H9 (cell line): Measurements from ENCODE around the gene TMPRSS6. TPM values are rescaled to one million over a fixed set of nuclear protein-coding genes. Genes with fewer than 3 reads are reported as not detected.

ENCODE experiments used
- DNase-seq: peaks from one replicate; pipeline ENCODE4 v3.0.0-alpha.2; 2017
- H2AFZ ChIP-seq: one replicate; pipeline ENCODE4 v1.6.1; 2013; ENCODE audit warnings: mild to moderate bottlenecking, low read length, control low read depth, moderate library complexity
- H2AK5ac ChIP-seq: 2 replicates; pipeline ENCODE4 v1.6.1; 2013; ENCODE audit warnings: low read length, control low read depth, mixed read lengths; ENCODE audit not compliant: insufficient read length
- H2BK120ac ChIP-seq: one replicate; pipeline ENCODE4 v1.6.1; 2013; ENCODE audit warnings: low read depth, mild to moderate bottlenecking, low read length, control low read depth, inconsistent platforms; ENCODE audit not compliant: poor library complexity, severe bottlenecking
- H2BK12ac ChIP-seq: 2 replicates; pipeline ENCODE4 v1.6.1; 2013; ENCODE audit warnings: low read length, control low read depth, mixed read lengths, low read depth; ENCODE audit not compliant: insufficient read length
- H2BK15ac ChIP-seq: 2 replicates; pipeline ENCODE4 v1.6.1; 2013; ENCODE audit warnings: low read depth, low read length, control low read depth
- H2BK20ac ChIP-seq: one replicate; pipeline ENCODE4 v1.6.1; 2013; ENCODE audit warnings: low read depth, mild to moderate bottlenecking, low read length, control low read depth, inconsistent platforms; ENCODE audit not compliant: poor library complexity, severe bottlenecking
- H2BK5ac ChIP-seq: 2 replicates; pipeline ENCODE4 v1.6.1; 2013; ENCODE audit warnings: low read length, control low read depth, mixed read lengths; ENCODE audit not compliant: insufficient read length
- H3K14ac ChIP-seq: 2 replicates; pipeline ENCODE4 v1.6.1; 2013; ENCODE audit warnings: low read length, control low read depth; ENCODE audit not compliant: insufficient read depth
- H3K18ac ChIP-seq: 2 replicates; pipeline ENCODE4 v1.6.1; 2013; ENCODE audit warnings: low read depth, mild to moderate bottlenecking, mixed read lengths, low read length, control low read depth; ENCODE audit not compliant: insufficient read length
- H3K23ac ChIP-seq: 2 replicates; pipeline ENCODE4 v1.6.1; 2013; ENCODE audit warnings: low read length, control low read depth, mixed read lengths, low read depth; ENCODE audit not compliant: insufficient read length
- H3K23me2 ChIP-seq: 2 replicates; pipeline ENCODE4 v1.6.1; 2013; ENCODE audit warnings: low read depth, mild to moderate bottlenecking, mixed read lengths, low read length, control low read depth; ENCODE audit not compliant: insufficient read length, poor library complexity, severe bottlenecking
- H3K27ac ChIP-seq: 2 replicates; pipeline ENCODE4 v1.5.1; 2013; ENCODE audit warnings: low read length, control low read depth, mixed read lengths, low read depth; ENCODE audit not compliant: insufficient read length
- H3K27me3 ChIP-seq: 2 replicates; pipeline ENCODE4 v1.6.1; 2013; ENCODE audit warnings: low read length, control low read depth, inconsistent platforms; ENCODE audit not compliant: insufficient read depth
- H3K4ac ChIP-seq: 2 replicates; pipeline ENCODE4 v1.6.1; 2013; ENCODE audit warnings: low read depth, mild to moderate bottlenecking, control low read depth, inconsistent platforms, low read length, moderate library complexity
- H3K4me1 ChIP-seq: 2 replicates; pipeline ENCODE4 v1.6.1; 2013; ENCODE audit warnings: low read length, control low read depth, inconsistent platforms; ENCODE audit not compliant: insufficient read depth
- H3K4me2 ChIP-seq: 2 replicates; pipeline ENCODE4 v1.6.1; 2013; ENCODE audit warnings: low read length, control low read depth, mixed read lengths; ENCODE audit not compliant: insufficient read length, insufficient read depth
- H3K56ac ChIP-seq: 2 replicates; pipeline ENCODE4 v1.6.1; 2013; ENCODE audit warnings: low read depth, mild to moderate bottlenecking, mixed read lengths, low read length, control low read depth; ENCODE audit not compliant: insufficient read length
- H3K79me1 ChIP-seq: 2 replicates; pipeline ENCODE4 v1.6.1; 2013; ENCODE audit warnings: low read depth, mild to moderate bottlenecking, moderate library complexity, low read length, control low read depth, inconsistent platforms; ENCODE audit not compliant: insufficient read depth, poor library complexity, severe bottlenecking
- H3K79me2 ChIP-seq: 2 replicates; pipeline ENCODE4 v1.6.1; 2013; ENCODE audit warnings: low read length, control low read depth, inconsistent platforms; ENCODE audit not compliant: insufficient read depth
- H3K9ac ChIP-seq: 2 replicates; pipeline ENCODE4 v1.6.1; 2013; ENCODE audit warnings: low read length, control low read depth, mixed read lengths; ENCODE audit not compliant: insufficient read length; ENCODE audit errors: extremely low read depth
- H3K9me3 ChIP-seq: one replicate; pipeline ENCODE4 v1.6.1; 2013; ENCODE audit warnings: low read depth, low read length, inconsistent platforms; ENCODE audit not compliant: control insufficient read depth
- H3T11ph ChIP-seq: one replicate; pipeline ENCODE4 v1.6.1; 2013; ENCODE audit warnings: mild to moderate bottlenecking, low read length, control low read depth, inconsistent platforms
- H4K20me1 ChIP-seq: one replicate; pipeline ENCODE4 v1.6.1; 2013; ENCODE audit not compliant: control insufficient read depth, insufficient read length, insufficient read depth
- H4K5ac ChIP-seq: 2 replicates; pipeline ENCODE4 v1.6.1; 2013; ENCODE audit warnings: low read depth, mild to moderate bottlenecking, mixed read lengths, low read length, control low read depth; ENCODE audit not compliant: insufficient read length
- H4K8ac ChIP-seq: replicated peaks from 2 replicates; pipeline ENCODE4 v1.6.1; 2013; ENCODE audit warnings: low read length, control low read depth, mixed read lengths, low read depth; ENCODE audit not compliant: insufficient read length
- H4K91ac ChIP-seq: 2 replicates; pipeline ENCODE4 v1.6.1; 2013; ENCODE audit warnings: low read depth, mild to moderate bottlenecking, moderate library complexity, mixed read lengths, low read length, control low read depth; ENCODE audit not compliant: insufficient read length
- H3K27ac Mint-ChIP-seq, 3 experiments: 2 replicates in 2 of 3; 3 replicates in 1 of 3; pipeline ENCODE4 v1.8.0; 2020 to 2021; ENCODE audit warnings: mixed read lengths in 3 of 3, mild to moderate bottlenecking in 1 of 3, moderate library complexity in 1 of 3
- H3K27me3 Mint-ChIP-seq: 2 replicates; pipeline ENCODE4 v1.8.0; 2021; ENCODE audit warnings: low read depth, mild to moderate bottlenecking, moderate library complexity, mixed read lengths
- H3K36me3 Mint-ChIP-seq, 3 experiments: 2 replicates in 2 of 3; 3 replicates in 1 of 3; pipeline ENCODE4 v1.8.0; 2020 to 2021; ENCODE audit warnings: low read depth in 3 of 3, mixed read lengths in 3 of 3; ENCODE audit not compliant: insufficient read depth in 1 of 3
- H3K4me1 Mint-ChIP-seq, 2 experiments: 2 replicates each; pipeline ENCODE4 v1.8.0; 2020; ENCODE audit warnings: mixed read lengths in 2 of 2
- H3K4me3 Mint-ChIP-seq, 2 experiments: 2 replicates in 1 of 2; 3 replicates in 1 of 2; pipeline ENCODE4 v1.8.0; 2020 to 2021; ENCODE audit warnings: mild to moderate bottlenecking in 2 of 2, mixed read lengths in 2 of 2, moderate library complexity in 1 of 2
- H3K9me3 Mint-ChIP-seq, 2 experiments: 2 replicates in 1 of 2; 3 replicates in 1 of 2; pipeline ENCODE4 v1.8.0; 2020; ENCODE audit warnings: mild to moderate bottlenecking in 2 of 2, mixed read lengths in 2 of 2, moderate library complexity in 1 of 2
- CTCF ChIP-seq: fragments of 200-600 bp; sonication (generic); conservative IDR thresholded peaks from 3 replicates; pipeline ENCODE4 v1.8.0; 2021; ENCODE audit warnings: antibody characterized with exemption, mild to moderate bottlenecking
- WGBS: extraction: QIAGEN DNeasy Blood & Tissue Kit; methylation state at CpG from one replicate; pipeline ENCODE4 v1.1.7; 2013; ENCODE audit warnings: missing lambda C conversion rate, low lambda C conversion rate, mixed read lengths; ENCODE audit not compliant: insufficient read length; ENCODE audit errors: extremely low coverage; 5-methylcytosine and 5-hydroxymethylcytosine counted together
- total RNA-seq: library from RNA; stranded (reverse); gene quantifications from 2 replicates; pipeline ENCODE4 v1.2.1, GENCODE V29; 2021

Gene TMPRSS6
- total RNA-seq, 1 experiment from 2014 or later, result not detected

- no peak within 1 kb of the TSS for H4K5ac ChIP-seq
- H2BK15ac ChIP-seq, result no peak within 1 kb of the TSS
- H3K4me1 ChIP-seq, result no peaks in the 10 kb centered on the region
- no peak within 1 kb of the TSS for H3K4ac ChIP-seq
- peak within 1 kb of the TSS; percentile 85 for H3K14ac ChIP-seq
- no peak within 1 kb of the TSS for H2AFZ ChIP-seq
- H3K27ac ChIP-seq, result no peak within 1 kb of the TSS
- no peaks in the 10 kb centered on the region for H3K79me2 ChIP-seq
- H3K18ac ChIP-seq, result no peak within 1 kb of the TSS
- no peak for TF ChIP-seq CTCF
- H3K9me3 Mint-ChIP-seq, result no peaks in the 10 kb centered on the region; a peak in 1 of 5 replicates
- H3K56ac ChIP-seq, result no peak within 1 kb of the TSS
- H3T11ph ChIP-seq, result no peak within 1 kb of the TSS
- no peaks in the 10 kb centered on the region for H3K9me3 ChIP-seq
- peak within 1 kb of the TSS; percentile 71 to 84 for H3K4me3 Mint-ChIP-seq
- H2BK120ac ChIP-seq, result no peak within 1 kb of the TSS
- H3K4me1 Mint-ChIP-seq, result peaks cover 4 to 12% of the 10 kb centered on the region in 2 experiments
- H3K4me2 ChIP-seq, result peak within 1 kb of the TSS; percentile 25
- WGBS, result no CpG with 5 or more reads among the region's 89 CpGs
- H3K36me3 Mint-ChIP-seq, result peaks cover 4 to 26% (median 4%) of the 10 kb centered on the region in 3 experiments; a peak in 6 of 7 replicates
- H3K27ac Mint-ChIP-seq, result peak within 1 kb of the TSS in 1 of 3 experiments; percentile 76; a peak in 1 of 7 replicates
- no peak within 1 kb of the TSS for H4K91ac ChIP-seq
- H3K27me3 ChIP-seq, result no peaks in the 10 kb centered on the region
- H2BK12ac ChIP-seq, result no peak within 1 kb of the TSS
- peak; percentile 60 for DNase-seq
- H3K9ac ChIP-seq, result no peak within 1 kb of the TSS
- no peak within 1 kb of the TSS for H2BK20ac ChIP-seq
- H3K23ac ChIP-seq, result no peak within 1 kb of the TSS
- peaks cover 5% of the 10 kb centered on the region for H3K23me2 ChIP-seq
- peaks cover 18% of the 10 kb centered on the region for H3K27me3 Mint-ChIP-seq
- H4K20me1 ChIP-seq, result no peaks in the 10 kb centered on the region
- H4K8ac ChIP-seq, result no peak within 1 kb of the TSS
- H3K79me1 ChIP-seq, result no peaks in the 10 kb centered on the region
- no peak within 1 kb of the TSS for H2BK5ac ChIP-seq
- H2AK5ac ChIP-seq, result no peak within 1 kb of the TSS
Observed at GRCh38 chr22:37051391-37052385, 57.8 kb downstream of the TMPRSS6 start, which contains the start of gene KCTD17. Gene KCTD17, plus strand, starts transcription at chr22:37051742. Its CDS starts 19 bp downstream, at chr22:37051761.
